ENCODE measurements around the gene CHRND.

CHRND gene

DNA sequence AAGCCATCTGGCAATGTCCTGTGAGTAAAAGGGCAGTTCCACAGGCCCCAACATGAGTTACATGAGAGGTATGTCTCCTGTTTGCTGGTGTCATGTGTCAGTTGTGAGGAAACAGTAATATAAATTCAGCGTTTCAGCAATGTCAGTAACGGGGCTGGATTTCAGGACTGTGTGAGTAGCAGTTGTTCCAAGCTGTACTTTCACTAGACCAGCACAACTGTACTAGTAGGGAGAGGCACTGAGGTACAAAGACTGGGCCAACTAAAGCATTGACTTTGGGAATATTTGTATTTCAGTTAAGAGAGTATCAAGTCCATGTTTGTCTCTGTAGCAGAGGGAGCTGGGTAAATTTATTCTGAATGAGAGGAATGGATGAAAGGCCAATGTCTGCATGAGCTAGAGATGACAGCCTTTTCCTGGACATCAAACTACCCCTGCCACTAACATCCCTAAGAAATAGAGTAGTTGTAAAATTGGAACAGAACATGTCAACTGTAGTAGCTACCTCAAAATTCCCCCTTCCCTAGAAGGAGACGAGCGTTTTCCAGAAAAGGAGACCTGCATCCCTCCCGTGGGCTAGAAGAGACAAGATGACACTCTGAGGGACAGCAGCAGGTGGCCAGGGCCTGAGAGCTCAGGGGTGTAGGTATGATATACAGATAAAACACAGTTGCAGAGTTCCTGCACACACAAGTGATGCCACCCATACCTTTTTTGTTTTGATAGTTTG is 48.9 kb downstream of the CHRND start:
- Mint-ChIP-seq H3K4me3 (no peak overlapping the region), H3K9me3 (no peaks in the 10 kb centered on the region), H3K27me3 (no peaks in the 10 kb centered on the region), H3K4me1 (peaks cover 1% of the 10 kb centered on the region), H3K36me3 (ENCODE audit: low read depth) (peaks cover 24% of the 10 kb centered on the region), H3K27ac (no peak overlapping the region)
- DNase-seq (no peak), ATAC-seq (no peak)

DNA sequence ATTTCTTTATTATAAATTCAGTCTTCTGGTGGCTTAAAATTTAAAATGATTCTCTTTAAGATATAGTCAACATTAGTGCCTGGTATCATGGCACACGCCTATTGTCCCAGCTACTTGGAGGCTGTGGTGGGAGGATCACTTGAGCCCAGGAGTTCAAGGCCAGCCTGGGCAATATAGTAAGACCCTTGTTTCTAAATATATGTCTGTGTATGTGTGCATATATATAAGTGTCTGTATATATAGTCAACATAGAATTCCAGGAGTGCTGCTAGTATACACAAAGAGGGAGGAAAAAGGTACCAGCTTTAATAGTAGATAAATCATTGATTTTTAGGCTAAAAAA is 49.4 kb downstream of the CHRND start:
- no peaks in the 10 kb centered on the region for H3K27me3 Mint-ChIP-seq
- DNase-seq = no peak
- H3K4me3 Mint-ChIP-seq = no peak overlapping the region
- H3K9me3 Mint-ChIP-seq = no peaks in the 10 kb centered on the region
- peaks cover 24% of the 10 kb centered on the region for H3K36me3 Mint-ChIP-seq (ENCODE audit: low read depth)
- H3K27ac Mint-ChIP-seq = no peak overlapping the region
- no peak for ATAC-seq
- H3K4me1 Mint-ChIP-seq = peaks cover 4% of the 10 kb centered on the region

GRCh38 chr2:232576995-232577394 is 51.0 kb downstream of the CHRND start:
- Mint-ChIP-seq H3K4me1 (peaks cover 4% of the 10 kb centered on the region), H3K27me3 (no peaks in the 10 kb centered on the region), H3K9me3 (no peaks in the 10 kb centered on the region), H3K27ac (no peak overlapping the region), H3K36me3 (ENCODE audit: low read depth) (peaks cover 29% of the 10 kb centered on the region), H3K4me3 (no peak overlapping the region)
- no peak for ATAC-seq
- DNase-seq = no peak

DNA sequence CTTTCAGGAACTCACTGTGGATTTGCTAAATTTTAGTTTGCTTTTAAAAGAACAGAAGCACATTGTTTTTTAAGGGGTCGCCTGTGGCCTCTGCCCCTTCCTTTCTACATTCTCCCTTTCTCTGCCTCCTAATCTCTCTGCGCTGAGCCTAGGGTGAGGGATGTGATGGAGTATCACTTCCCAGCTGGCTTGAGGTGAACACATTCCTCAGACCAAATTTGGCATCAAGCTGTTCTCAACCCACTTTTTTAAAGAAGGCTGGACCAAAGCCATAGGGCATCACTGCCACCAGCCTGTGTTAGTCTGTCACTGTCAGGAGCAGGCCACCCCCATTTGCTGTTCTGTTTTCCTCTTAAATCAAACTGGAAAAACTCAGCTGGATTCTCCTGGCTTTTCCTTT is 51.9 kb downstream of the CHRND start:
- Mint-ChIP-seq H3K9me3 (no peaks in the 10 kb centered on the region), H3K4me3 (no peak overlapping the region)
- no peak for ATAC-seq

DNA sequence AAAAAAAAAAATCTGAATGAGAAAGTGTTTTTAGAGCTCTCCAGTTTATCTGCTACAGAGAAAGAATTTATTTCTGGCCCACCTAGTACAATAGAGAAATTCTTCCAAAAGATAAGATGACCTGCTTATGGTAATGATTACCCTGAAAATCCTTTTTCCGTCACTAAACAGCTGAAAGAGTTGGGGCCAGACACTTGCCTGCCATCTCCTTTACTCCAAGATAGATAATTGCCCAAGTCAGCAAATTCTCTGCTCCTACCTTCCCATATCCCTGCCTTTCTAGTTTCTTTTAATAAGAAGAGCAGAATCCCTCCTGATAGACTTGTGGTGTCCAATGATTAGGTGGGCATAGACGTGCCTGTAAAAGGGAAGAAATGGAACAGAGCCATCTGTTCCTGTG is 52.7 kb downstream of the CHRND start:
- Mint-ChIP-seq H3K36me3 (ENCODE audit: low read depth) (peaks cover 40% of the 10 kb centered on the region), H3K4me1 (peaks cover 4% of the 10 kb centered on the region), H3K27me3 (no peaks in the 10 kb centered on the region), H3K4me3 (no peak overlapping the region), H3K9me3 (no peaks in the 10 kb centered on the region), H3K27ac (no peak overlapping the region)
- DNase-seq (no peak), ATAC-seq (no peak)

More for the DNA sequence above, 51.9 kb downstream of the CHRND start:
- Mint-ChIP-seq H3K4me1 (peaks cover 4% of the 10 kb centered on the region), H3K36me3 (ENCODE audit: low read depth) (peaks cover 35% of the 10 kb centered on the region), H3K27ac (no peak overlapping the region), H3K27me3 (no peaks in the 10 kb centered on the region)
- no peak for DNase-seq

DNA sequence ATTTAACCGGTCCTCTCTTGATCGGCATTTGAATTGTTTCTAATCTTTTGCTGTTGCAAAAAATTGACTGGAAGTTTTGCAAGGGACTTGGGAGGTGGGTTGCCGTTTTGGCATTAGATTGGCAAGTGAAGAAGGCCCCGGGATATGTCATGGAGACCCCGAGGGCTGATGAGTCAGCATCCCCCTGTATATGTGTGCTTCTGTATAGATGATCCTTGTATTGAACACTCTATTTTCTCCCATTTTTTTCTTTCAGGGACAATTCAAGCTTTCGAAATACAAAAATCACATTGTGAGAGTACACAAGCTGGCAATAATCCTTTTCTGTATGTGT is 54.7 kb downstream of the CHRND start:
- Mint-ChIP-seq H3K36me3 (ENCODE audit: low read depth) (peaks cover 40% of the 10 kb centered on the region), H3K27ac (no peak overlapping the region), H3K4me1 (peaks cover 4% of the 10 kb centered on the region), H3K4me3 (no peak overlapping the region), H3K9me3 (no peaks in the 10 kb centered on the region), H3K27me3 (no peaks in the 10 kb centered on the region)
- no peak for DNase-seq
- no peak for ATAC-seq

DNA sequence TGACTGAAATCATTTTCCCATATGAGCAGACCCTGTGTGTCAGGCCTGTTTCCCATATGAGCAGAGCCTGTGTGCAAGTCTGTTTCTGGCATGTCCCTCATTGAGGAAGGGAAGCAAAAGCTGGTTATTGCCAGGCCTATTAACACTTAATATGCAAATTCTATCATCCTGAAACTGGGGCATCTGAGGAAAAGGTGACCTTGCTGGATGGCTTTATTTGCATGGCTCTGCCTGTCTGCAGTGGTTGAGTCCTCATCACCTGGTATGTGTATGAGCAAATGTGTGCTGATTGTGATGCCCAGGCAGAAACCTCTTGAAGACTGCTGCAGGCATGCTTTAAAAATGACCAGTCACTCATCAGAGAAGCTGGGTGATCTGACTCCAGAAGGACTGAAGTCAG is 55.8 kb downstream of the CHRND start:
- no peak overlapping the region for H3K4me3 Mint-ChIP-seq
- H3K27me3 Mint-ChIP-seq = no peaks in the 10 kb centered on the region
- H3K36me3 Mint-ChIP-seq (ENCODE audit: low read depth) = peaks cover 36% of the 10 kb centered on the region
- no peak overlapping the region for H3K27ac Mint-ChIP-seq
- DNase-seq (no peak), ATAC-seq (no peak)
- no peaks in the 10 kb centered on the region for H3K9me3 Mint-ChIP-seq
- H3K4me1 Mint-ChIP-seq = peaks cover 3% of the 10 kb centered on the region

DNA sequence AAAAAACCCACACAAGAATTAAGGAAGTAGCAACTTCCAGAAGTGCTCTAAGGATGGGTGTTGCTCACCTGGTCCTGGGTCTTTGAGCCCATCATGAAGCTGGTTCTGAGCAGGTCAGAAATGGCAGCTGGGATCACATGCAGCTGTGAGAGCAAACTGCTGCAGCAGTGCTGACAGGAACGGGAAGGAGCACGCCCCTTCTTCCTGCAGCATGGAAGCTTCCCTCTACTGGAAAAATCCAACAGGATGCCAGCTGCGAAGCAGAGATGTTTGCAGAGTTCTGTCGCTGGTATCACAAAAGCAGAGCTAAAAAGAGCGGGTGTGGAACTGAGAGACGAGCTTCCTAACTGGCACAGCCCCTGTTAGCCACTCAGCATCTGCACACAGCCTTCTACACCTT is 58.3 kb downstream of the CHRND start:
- no peaks in the 10 kb centered on the region for H3K27me3 Mint-ChIP-seq
- H3K36me3 Mint-ChIP-seq (ENCODE audit: low read depth) = peaks cover 33% of the 10 kb centered on the region
- no peak for ATAC-seq
- peaks cover 3% of the 10 kb centered on the region for H3K4me1 Mint-ChIP-seq
- H3K9me3 Mint-ChIP-seq = no peaks in the 10 kb centered on the region
- no peak overlapping the region for H3K4me3 Mint-ChIP-seq
- no peak overlapping the region for H3K27ac Mint-ChIP-seq
- DNase-seq = no peak
